HFFc6 (cell line): ENCODE data around the gene FAM217A. TPM values are rescaled to one million over a fixed set of nuclear protein-coding genes. Genes with fewer than 3 reads are reported as not detected.

Source experiments
- DNase-seq: peaks from one replicate; pipeline ENCODE4 v3.0.0-alpha.2; 2018
- H3K27ac Mint-ChIP-seq: 2 replicates; pipeline ENCODE4 v1.8.0; 2020; ENCODE audit warnings: mild to moderate bottlenecking, mixed read lengths
- H3K27me3 Mint-ChIP-seq: 2 replicates; pipeline ENCODE4 v1.8.0; 2021; ENCODE audit warnings: mild to moderate bottlenecking, moderate library complexity, mixed read lengths; ENCODE audit not compliant: insufficient read depth
- H3K36me3 Mint-ChIP-seq: 2 replicates; pipeline ENCODE4 v1.8.0; 2021; ENCODE audit warnings: low read depth, mixed read lengths
- H3K4me1 Mint-ChIP-seq: 2 replicates; pipeline ENCODE4 v1.8.0; 2020; ENCODE audit warnings: low read depth, mixed read lengths
- H3K4me3 Mint-ChIP-seq: 2 replicates; pipeline ENCODE4 v1.8.0; 2020; ENCODE audit warnings: mild to moderate bottlenecking, moderate library complexity, mixed read lengths
- H3K9me3 Mint-ChIP-seq: 2 replicates; pipeline ENCODE4 v1.8.0; 2020; ENCODE audit warnings: mild to moderate bottlenecking, mixed read lengths
- CTCF ChIP-seq: fragments of 200-600 bp; sonication (generic); IDR thresholded peaks from 2 replicates; pipeline ENCODE4 v1.5.0; 2021; ENCODE audit warnings: antibody characterized with exemption, mild to moderate bottlenecking
- total RNA-seq, 6 experiments: library from RNA; stranded (reverse); fragmentation: NEBNext Ultra II Directional; extraction: Animal tissue kit (Norgen Biotek cat#: 25700); gene quantifications; 2 replicates in 1 of 6; 3 replicates in 5 of 6; pipeline ENCODE4 v1.2.3, GENCODE V29; 2021

FAM217A gene
- total RNA-seq, 6 experiments from 2014 or later: not detected

- H3K4me3 Mint-ChIP-seq: no peak overlapping the region
- H3K9me3 Mint-ChIP-seq: peaks cover 6% of the 10 kb centered on the region; the same call in 1 of the 2 replicates
- peaks cover 15% of the 10 kb centered on the region for H3K4me1 Mint-ChIP-seq
- no peak for DNase-seq
- H3K27me3 Mint-ChIP-seq: peaks cover 5% of the 10 kb centered on the region
- peaks cover 8% of the 10 kb centered on the region for H3K36me3 Mint-ChIP-seq
- H3K27ac Mint-ChIP-seq: no peak overlapping the region
- TF ChIP-seq CTCF: no peak
Observed at GRCh38 chr6:4107873-4108272, 28.9 kb upstream of the FAM217A start.

GRCh38 chr6:4105980-4106536, 27.1 kb upstream of the FAM217A start:
- Mint-ChIP-seq H3K4me3 (no peak overlapping the region), H3K4me1 (peaks cover 15% of the 10 kb centered on the region), H3K36me3 (no peaks in the 10 kb centered on the region), H3K9me3 (no peaks in the 10 kb centered on the region), H3K27me3 (peaks cover 5% of the 10 kb centered on the region), H3K27ac (no peak overlapping the region)
- TF ChIP-seq CTCF: no peak
- DNase-seq: no peak

- DNase-seq: no peak
- Mint-ChIP-seq H3K4me3 (no peak overlapping the region), H3K27me3 (peaks cover 11% of the 10 kb centered on the region), H3K27ac (no peak overlapping the region), H3K9me3 (no peaks in the 10 kb centered on the region), H3K36me3 (no peaks in the 10 kb centered on the region; the same call in 1 of the 2 replicates), H3K4me1 (peaks cover 6% of the 10 kb centered on the region)
- TF ChIP-seq CTCF: no peak
Observed at GRCh38 chr6:4103929-4104328, 25.0 kb upstream of the FAM217A start.

GRCh38 chr6:4102687-4103244, 23.8 kb upstream of the FAM217A start:
- no peaks in the 10 kb centered on the region; the same call in 1 of the 2 replicates for H3K36me3 Mint-ChIP-seq
- DNase-seq: no peak

GRCh38 chr6:4101298-4101697, 22.4 kb upstream of the FAM217A start:
- peaks cover 7% of the 10 kb centered on the region for H3K27me3 Mint-ChIP-seq
- TF ChIP-seq CTCF: no peak
- no peaks in the 10 kb centered on the region; the same call in 1 of the 2 replicates for H3K36me3 Mint-ChIP-seq
- no peaks in the 10 kb centered on the region for H3K9me3 Mint-ChIP-seq
- no peak overlapping the region for H3K4me3 Mint-ChIP-seq
- DNase-seq: no peak
- H3K4me1 Mint-ChIP-seq: peaks cover 6% of the 10 kb centered on the region
- no peak overlapping the region for H3K27ac Mint-ChIP-seq

More at GRCh38 chr6:4102687-4103244, 23.8 kb upstream of the FAM217A start:
- TF ChIP-seq CTCF: no peak
- Mint-ChIP-seq H3K27ac (no peak overlapping the region), H3K9me3 (no peaks in the 10 kb centered on the region), H3K4me3 (no peak overlapping the region), H3K4me1 (peaks cover 6% of the 10 kb centered on the region), H3K27me3 (peaks cover 10% of the 10 kb centered on the region)
